HG03108 (cell line): ENCODE data around the gene C4BPB.

Source experiments
- ATAC-seq: cut with Tn5 transposase; IDR thresholded peaks from one replicate; pipeline ENCODE4 v1.9.1; 2021; ENCODE audit warnings: moderate library complexity; ENCODE audit not compliant: unreplicated experiment

The C4BPB gene

GRCh38 chr1:207058878-207059867, 29.5 kb upstream of the C4BPB start:
- ATAC-seq = no peak

- no peak for ATAC-seq
Measured at GRCh38 chr1:207059881-207060280, 28.8 kb upstream of the C4BPB start.

GRCh38 chr1:207060596-207060995, 28.1 kb upstream of the C4BPB start:
- no peak for ATAC-seq

GRCh38 chr1:207062058-207062457, 26.6 kb upstream of the C4BPB start:
- ATAC-seq = no peak

- no peak for ATAC-seq
Measured at GRCh38 chr1:207063014-207063413, 25.6 kb upstream of the C4BPB start.

- ATAC-seq = no peak
Measured at GRCh38 chr1:207064561-207064960, 24.1 kb upstream of the C4BPB start.

GRCh38 chr1:207067185-207067584, 21.5 kb upstream of the C4BPB start:
- ATAC-seq = no peak

GRCh38 chr1:207067665-207068064, 21.0 kb upstream of the C4BPB start:
- ATAC-seq = no peak

GRCh38 chr1:207069061-207069460, 19.6 kb upstream of the C4BPB start:
- ATAC-seq = no peak

- ATAC-seq = peak; percentile 67
Measured at GRCh38 chr1:207069858-207070506, 18.7 kb upstream of the C4BPB start.

- no peak for ATAC-seq
Measured at GRCh38 chr1:207070811-207071210, 17.8 kb upstream of the C4BPB start.

GRCh38 chr1:207071426-207071825, 17.2 kb upstream of the C4BPB start:
- ATAC-seq = no peak

GRCh38 chr1:207072233-207072632, 16.4 kb upstream of the C4BPB start:
- ATAC-seq = no peak

- no peak for ATAC-seq
Measured at GRCh38 chr1:207073906-207074820, 14.5 kb upstream of the C4BPB start.

- ATAC-seq = no peak
Measured at GRCh38 chr1:207076181-207076955, 12.3 kb upstream of the C4BPB start.

GRCh38 chr1:207077012-207077411, 11.6 kb upstream of the C4BPB start:
- no peak for ATAC-seq

GRCh38 chr1:207077470-207078377, 10.9 kb upstream of the C4BPB start:
- ATAC-seq = peak; percentile 82

- no peak for ATAC-seq
Measured at GRCh38 chr1:207078578-207079132, 10.0 kb upstream of the C4BPB start.

- ATAC-seq = no peak
Measured at GRCh38 chr1:207079706-207080241, 8.9 kb upstream of the C4BPB start.
